Stimulated activated CD4-positive, alpha-beta T cell treated with anti-CD3 and anti-CD28 coated beads, Interleukin-2, amount 100 ng/mL, for 4 hours (primary cell): ENCODE measurements around the gene CALR3.
"Not testable (repeated sequence)": the region's sequence is repeated elsewhere in the genome, so short reads cannot be mapped to it uniquely, and the experiment has no call there.

Source experiments
- DNase-seq: peaks from one replicate; pipeline ENCODE4 v3.0.0-alpha.2; 2020; ENCODE audit warnings: low read depth

Gene CALR3

DNA sequence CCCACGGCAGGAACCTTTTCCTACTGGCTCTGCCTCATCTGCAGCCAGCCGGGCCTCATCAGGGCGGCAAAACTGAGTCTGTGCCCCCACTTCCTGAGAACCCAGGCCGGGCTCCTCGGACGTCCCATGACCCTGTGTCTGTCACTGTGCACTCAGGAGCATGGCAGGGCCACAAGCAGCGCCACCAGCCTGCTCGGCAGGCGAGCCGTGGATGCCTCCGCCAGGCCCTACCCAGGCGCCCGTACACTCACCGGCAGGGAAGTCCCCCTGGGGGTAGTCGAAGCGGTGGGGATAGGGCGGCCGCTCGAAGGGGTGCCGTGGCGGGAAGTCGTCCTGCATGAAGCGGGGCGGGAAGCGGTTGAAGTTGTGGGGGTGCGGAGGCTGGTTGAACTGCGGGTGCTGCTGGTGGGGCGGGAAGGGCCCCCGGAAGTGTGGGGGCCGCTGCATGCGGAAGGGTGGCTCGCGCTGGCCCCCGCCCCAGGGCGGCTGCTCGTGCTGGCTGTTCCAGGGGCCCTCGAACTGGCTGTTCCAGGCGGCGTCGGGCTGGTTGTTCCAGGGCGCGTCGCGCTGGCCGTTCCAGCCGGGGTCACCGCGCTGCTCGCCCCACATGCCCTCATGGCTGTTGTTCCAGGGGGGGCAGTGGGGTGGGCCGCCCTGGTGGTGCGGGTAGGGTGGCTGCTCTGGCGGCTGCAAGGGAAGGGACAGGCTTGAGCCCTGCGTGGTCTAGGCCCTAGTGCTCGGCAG lies 29.2 kb upstream of the CALR3 start:
- no peak for DNase-seq

DNA sequence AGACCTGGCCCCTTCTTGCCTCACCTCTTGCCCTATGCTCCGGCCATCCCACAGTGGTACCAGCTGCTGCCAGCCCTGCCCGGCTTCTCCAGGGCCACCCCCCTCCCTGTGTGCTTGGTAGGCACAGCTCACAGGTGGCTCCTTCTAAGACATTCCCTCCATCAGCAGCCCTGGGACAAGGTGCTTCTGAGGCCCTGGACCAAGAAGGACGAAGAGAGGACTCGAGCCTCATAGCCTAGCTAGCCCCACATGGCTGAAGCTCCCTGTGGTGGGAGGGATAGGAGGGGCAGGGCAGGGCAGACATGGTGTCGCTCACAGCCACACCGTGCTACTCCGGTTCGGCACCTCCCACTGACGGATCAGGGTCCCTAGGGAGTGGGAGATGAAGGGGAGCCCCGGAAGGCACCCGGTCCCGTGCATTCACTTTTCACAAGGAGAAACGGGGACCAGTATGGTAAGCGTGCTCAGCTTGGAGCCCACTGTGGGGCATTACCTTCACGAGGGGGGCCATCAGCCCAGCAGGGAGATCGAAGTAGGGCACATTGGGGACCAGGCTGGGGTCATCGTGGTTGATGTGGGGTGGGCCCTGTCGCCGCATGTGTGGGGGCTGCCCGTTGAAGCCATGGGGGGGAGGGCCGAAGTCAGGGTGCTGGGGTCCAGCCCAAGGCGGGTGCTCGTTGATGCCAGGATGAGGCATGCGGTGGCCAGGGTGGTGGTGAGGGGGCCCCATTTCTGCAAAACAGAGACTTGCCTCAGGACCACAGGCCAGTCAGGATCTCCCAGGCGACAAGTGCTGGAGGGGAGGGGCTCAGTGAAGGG lies 26.8 kb upstream of the CALR3 start:
- DNase-seq, result no peak

DNA sequence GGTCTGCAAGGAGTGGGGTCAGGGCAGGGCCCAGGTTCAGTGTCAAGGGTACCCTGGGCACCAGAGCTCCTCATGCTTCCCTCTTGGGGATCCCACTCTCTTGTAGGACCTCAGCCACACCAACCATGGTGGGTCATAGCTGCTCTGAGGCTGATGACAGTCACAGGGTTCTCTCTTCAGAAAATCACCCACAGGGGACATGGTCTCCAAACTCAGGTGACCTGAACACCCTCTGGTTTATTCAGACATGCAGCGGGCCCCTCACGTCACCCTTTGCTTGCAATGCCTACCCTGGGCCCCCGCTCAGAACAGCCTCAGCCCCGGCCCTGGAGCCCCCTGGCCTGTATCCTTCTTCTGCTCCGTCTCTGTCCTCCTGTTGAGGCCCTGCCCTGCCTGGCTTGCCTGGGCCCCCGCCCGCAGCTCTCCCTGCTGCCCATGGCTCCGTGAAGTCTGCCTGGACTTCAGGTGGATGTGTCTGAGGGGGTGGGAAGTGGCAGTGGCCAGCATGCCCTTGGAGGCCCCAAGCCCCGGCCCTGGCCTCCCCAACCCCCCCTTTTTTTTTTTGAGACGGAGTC lies 25.8 kb upstream of the CALR3 start:
- no peak for DNase-seq

DNA sequence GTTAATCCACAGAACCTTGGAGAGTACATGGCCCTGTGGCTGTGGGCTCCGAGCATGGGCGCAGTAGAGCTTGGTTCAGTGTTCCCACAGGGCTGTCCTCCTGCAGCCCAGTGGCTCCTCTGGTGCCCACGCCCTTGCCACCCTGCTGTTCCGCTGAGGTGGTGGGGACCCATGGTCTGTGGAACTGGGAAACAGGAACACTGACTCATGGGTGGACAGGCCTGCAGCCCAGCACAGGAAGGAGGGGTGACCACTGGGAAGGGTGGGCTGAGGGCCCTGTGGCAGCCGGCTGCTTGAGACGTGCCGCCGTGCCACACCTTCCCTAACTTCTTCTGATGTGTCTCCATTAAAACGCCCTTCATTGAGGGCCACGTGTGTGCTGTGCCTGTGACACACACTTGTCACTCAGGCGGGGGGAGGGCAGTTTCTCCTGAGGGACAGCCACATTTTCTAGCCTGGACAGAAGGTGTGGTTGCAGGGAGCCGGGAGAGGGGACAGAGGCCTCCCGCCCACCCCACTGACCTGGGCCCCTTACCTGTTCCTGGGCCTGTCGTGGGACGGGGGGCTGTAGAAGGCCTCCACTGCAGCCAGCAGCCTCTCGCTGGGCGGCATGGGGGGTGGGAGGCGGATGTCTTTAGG lies 25.1 kb upstream of the CALR3 start:
- no peak for DNase-seq

DNA sequence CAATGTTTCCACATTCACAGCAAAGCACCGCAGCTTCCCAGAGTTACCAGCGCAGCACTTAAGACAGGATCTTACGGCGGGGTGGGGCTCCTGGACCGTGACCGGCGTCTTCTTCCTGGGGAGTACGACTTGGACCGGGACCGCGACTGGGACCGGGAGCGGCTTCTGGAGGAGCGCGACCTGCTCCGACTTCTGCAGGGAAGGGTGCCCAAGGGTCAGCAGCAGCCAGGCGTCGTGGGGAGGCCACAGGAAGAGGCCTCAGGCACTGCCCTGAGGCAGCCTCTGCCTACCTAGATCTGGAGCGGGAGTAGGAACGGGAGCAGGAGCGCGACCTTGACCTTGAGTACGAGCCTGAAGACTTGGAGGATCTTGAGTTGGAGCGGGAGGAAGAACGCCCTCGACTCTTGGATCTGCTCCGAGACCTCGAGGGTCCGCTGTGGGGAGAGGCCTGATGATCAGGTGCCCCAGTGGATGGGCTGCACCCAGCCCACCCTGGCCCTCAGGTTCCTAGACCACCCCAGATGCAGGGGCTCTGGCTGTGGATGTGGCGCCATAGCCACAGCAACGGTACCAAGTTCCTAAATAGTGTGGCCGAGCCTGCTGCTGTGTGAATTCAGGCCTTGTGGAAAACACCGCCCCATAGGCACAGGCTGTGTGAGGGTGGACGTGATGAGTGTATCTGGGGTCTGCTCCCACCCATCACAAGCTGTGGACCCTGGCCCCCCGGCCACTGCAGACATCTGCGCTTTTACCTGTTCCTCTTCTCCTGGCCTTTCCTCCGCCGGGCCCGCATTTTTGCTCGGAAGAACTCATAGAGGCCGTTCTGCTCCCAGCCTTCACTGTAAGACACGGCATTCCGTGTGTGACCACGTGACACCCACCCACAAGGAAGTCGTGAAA lies 24.4 kb upstream of the CALR3 start:
- DNase-seq, result no peak

DNA sequence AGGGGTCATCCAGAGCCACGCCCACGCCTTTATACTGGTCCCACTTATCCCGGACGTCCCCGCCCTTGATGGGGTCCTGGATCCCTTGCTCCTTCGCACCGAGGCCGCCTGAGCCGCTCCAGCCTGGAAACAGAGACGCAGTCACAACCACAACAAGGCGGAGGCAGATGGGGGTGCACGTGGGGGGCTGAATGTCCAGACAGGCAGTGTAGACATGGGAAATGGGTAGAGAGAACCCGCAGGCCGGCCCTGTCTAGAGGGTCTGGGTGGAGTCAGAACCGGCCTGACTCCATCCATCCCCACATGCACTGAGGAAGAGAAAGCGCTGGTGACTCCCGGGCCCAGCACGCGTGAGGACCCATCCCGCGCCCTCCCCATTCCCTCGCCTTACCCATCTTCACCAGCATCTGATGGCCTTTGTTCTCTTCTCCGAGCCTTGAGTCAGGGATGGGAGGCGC lies 23.3 kb upstream of the CALR3 start:
- DNase-seq, result no peak

DNA sequence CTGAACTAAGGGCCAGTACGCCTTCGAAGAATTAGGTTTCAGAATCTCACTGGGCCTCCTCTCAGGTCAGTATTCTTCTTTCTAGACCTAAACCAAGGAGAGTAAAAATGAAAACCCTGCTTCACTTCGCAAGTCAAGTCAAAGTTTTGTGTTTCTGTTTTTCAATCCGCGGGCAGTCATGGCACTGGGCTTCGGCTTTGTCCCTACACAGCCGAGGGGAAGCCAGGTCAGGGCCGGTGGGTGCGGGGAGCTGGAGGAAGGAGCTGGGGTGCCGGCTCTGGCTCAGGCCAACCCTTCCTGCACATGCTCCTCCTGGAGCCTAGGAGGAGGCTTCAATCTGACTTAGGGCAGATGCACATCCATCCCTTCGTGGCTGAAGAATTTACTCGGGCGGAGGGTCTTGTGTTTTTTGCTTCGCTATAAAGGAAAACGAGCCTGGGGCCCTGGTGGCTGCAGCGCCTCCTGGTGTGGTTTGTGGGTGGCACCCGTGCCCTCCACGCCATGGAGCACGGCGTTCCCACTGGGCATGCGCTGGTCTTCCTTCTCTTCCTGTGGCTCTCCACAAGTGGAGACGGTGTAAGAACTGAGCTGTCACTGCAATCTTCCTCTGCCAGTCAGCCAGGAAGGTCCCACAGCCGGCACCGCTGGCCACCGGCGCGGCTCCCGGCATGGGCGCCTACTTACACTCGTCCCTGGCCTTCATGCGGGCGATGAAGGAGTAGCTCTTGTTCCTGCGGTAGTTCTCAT lies 22.7 kb upstream of the CALR3 start:
- DNase-seq, result no peak

DNA sequence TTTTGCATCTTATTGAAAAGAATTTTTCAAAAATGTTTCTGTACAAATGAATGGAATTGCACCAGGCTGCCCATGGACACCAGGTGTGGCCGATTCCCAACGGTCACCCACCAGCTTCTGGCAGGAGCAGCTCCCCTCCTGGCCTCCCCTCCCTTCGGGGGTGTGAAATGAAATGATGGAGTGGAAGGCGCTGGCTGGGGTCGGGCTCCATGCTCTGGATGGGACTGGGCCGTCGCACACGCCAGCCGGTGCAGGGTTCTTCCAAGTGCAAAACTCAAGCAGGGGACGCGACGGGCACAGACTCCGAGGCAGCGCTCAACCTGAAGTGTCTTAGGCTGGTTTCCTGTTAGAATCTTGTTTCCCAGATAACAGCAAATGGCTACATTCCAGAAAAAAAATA lies 22.1 kb upstream of the CALR3 start:
- DNase-seq, result no peak

DNA sequence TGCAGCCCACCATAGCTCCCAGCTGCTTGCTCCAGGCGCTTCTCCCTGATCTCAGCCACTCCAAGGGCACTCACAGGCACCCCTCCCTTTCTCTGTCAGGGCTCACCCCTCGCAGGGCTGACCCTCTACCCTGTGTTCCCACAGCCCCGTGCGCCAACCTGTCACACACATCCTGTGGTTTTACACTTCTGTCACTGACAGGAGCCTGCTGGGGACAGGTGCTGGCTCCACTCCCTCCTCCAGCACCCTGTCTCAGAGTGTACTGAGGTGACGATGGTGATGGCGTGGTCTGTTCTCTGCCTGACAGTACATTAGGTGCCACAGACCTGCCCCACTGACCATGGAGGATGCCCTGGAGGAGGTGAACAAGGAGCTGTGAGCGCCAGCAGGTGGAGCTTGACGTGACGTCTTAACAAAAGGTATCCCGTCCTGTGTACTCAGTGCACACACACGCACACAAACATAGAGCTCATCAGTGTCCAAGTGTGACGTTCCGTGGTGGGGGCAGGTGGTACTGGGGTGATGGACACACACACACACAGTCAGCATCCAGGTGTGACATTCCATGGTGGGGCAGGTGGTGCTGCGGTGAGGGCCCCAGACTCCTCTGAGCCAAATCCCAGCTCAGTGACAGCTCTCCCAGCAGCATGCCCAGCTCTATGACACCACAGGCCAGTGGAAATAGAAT lies 21.1 kb upstream of the CALR3 start:
- no peak for DNase-seq

DNA sequence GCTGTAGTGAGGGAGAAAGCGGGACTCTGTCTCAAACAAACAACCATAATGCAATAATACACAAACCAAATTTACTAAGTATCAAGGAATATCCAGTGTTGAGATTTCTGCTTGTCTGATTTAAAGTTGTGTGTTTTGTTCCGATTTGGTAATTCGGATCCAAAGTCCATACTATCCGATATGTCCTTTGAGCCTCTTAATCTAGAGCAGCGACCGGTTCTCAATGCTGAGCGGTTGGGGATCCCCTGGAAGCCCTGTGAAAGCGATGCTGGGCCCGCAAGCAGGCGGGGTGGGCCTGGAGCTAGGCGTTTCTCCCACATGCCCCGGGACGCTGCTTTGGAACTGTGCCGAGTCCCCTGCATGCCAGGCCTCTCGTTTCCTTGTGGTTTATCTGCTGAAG lies 20.4 kb upstream of the CALR3 start:
- DNase-seq, result no peak

DNA sequence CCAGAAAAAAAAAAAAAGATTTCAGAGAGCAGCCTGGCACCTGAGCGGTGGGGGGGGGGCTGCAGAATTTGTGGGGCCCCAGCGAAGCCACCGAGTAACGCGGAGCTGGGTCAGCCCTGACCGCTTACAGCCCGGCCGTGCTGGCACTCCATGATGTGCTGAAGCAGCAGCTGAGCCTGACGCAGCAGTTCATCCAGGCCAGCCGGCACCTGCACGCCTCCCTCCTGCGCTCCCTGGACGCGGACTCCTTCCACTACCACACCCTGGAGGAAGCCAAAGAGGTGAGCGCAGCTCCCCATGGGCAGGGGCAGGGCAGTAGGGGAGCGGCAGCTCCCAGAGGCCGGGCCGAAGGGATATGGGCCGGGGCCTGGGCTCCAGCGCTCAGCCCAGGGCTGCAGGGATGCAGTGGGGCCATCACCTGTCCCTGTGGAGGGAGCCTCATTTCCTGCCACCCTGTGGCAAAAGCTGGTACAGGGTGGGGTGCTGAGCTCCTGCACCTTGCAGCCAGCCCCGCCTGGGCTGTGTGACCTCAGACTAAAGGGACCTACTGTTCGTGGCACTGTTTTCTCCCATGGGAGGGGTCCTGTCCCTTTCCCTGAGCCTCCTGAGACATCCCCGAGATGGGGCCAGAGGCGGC lies 18.5 kb upstream of the CALR3 start:
- no peak for DNase-seq

DNA sequence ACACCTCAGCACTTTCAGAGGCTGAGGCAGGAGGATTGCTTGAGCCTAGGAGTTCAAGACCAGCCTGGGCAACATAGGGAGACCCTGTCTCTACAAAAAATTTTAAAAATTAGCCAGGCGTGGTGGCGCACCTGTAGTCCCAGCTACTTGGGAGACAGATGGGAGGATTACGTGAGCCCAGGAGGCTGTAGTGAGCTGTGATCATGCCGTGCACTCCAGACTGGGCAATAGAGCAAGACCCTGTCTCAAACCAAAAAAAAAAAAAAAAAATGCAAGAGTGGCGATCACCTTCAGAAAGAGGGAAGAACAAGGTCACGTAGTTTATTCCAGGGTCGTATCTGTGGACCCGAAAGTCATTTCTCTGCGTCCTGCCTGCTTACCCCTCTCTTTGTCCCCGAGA lies 16.6 kb upstream of the CALR3 start:
- DNase-seq, result not testable (repeated sequence)

DNA sequence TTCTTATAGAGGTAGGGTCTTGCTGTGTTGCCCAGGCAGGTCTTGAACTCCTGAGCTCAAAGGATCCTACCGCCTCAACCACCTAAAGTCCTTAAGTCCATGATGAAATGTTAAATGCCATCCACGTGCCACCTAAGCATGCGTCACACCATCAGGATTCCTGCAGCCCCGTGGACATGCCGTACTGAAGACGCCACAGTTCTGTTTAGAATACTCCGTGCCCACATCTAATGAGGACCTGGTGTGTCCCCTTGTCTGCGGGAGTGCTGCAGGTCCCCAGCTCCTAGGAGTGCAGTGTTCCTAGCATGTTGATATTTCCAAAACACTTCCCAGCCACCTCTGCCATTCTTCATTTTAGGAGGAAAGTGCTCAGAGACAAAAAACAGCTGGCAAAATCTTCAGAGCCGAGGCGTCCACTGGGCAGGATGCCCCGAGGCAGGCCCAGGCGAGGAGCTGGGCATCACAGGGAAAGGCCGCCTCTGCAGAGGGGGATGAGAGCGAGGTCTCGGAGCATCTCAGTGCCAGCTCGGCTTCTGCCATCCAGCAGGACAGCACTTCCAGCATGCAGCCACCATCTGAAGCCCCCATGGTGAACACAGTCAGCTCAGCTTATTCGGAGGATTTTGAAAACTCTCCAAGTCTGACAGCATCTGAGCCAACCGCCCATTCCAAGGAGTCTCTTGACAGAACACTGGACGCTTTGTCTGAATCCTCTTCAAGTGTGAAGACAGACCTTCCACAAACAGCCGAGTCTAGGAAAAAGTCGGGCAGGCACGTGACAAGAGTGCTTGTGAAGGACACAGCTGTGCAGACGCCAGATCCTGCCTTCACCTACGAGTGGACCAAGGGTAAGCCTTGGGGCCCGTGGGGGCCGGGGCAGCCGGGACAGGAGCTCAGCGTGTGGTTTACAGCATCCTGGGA lies 13.4 kb upstream of the CALR3 start:
- no peak for DNase-seq

DNA sequence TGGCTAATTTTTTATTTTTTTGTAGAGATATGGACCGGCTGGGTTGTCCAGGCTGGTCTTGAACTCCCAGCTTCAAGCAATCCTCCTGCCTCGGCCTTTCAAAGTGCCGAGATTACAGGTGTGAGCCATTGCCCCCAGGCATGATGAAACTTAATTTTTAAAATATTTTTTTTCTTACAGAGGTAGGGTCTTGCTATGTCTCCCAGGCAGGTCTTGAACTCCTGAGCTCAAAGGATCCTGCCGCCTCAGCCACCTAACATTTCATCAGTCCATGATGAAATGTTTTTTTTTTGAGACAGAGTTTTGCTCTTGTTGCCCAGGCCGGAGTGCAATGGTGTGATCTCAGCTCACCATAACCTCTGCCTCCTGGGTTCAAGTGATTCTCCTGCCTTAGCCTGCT lies 12.6 kb upstream of the CALR3 start:
- DNase-seq, result no peak

DNA sequence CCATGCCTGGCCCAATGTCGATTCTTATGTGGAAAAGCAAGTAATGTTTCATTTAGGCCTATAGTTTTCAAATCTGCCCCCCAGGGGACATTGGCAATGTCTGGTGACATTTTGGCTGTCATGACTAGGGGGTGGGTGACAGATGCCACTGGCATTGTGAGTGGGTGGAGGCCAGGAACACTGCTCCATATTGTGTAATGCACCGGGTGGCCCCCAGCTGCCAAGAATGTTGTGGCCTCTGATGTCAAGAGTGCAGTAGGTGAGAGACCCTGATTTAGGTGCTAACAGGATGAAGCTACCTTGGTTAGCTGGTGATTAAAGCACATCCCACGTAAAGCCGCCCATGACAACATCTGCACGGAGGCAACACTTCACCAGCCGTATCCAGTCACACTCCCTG lies 11.0 kb upstream of the CALR3 start:
- DNase-seq, result no peak

DNA sequence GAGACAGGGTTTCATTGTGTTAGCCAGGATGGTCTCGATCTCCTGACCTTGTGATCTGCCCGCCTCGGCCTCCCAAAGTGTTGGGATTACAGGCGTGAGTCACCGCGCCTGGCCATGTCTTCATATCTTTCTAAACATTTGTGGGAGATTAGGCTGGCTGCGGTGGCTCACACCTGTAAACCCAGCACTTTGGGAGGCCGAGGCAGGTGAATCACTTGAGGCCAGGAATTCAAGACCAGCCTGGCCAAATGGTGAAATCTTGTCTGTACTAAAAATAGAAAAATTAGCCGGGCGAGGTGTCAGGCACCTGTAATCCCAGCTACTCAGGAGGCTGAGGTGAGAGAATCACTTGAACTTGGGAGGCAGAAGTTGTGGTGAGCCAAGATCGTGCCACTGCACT lies 10.2 kb upstream of the CALR3 start:
- DNase-seq, result not testable (repeated sequence)

DNA sequence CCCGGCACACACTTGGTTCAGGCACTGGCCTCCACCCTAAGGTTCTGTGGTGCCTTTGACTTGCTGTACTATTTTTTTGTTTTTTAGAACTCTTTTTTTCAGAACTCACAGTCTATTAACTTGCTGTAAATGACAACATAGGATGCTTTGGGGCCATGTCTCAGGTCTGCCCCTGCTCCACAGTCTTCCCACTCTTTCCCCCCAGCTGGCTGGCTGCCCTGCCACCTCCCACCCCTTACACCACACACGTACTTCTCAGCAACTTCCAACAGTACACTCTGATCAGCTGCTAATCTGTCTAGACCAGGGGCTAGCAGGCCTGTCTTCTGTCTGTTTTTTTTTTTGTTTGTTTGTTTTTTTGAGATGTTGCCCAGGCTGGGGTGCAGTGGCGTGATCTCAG lies 8.3 kb upstream of the CALR3 start:
- DNase-seq, result no peak

DNA sequence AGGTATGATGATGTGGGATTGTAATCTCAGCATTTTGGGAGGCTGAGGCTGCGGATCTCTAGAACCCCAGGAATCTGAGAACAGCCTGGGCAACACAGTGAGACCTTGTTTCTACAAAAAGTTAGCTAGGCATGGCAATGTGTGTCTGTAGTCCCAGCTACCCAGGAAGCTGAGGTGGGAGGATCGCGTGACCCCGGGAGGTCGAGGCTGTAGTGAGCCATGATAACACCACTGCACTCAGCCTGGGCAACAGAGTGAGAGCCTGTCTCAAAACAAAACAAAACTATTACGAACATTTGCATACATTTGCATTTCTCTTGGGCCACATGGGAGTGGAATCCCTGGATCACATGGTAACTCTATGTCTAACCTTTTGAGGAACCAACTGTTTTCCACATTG lies 1.9 kb upstream of the CALR3 start:
- no peak for DNase-seq

DNA sequence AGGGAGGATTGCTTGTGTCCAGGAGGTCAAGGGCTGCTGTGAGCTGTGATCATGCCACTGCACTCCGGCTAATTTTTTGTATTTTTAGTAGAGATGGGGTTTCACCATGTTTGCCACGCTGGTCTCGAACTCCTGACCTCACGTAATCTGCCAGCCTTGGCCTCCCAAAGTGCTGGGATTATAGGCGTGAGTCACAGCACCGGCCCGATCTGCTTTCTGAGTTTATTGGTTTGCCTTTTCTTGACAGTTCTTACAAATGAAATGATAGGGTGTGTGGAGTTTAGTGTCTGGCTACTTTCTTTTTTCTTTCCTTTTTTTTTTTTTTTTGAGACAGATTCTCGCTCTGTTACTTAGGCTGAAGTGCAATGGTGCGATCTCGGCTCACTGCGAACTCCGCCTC lies 1.1 kb upstream of the CALR3 start:
- DNase-seq, result no peak
